Sigmoid colon (tissue), 4 donors: ENCODE results near the gene FBP1.
A peak's percentile ranks its signal among the peaks of the same experiment; 100 is the strongest.

ENCODE experiments used
- CTCF ChIP-seq, 4 experiments: fragments of 450-650 bp in 3 of 4; fragments of 200-600 bp in 1 of 4; IDR thresholded peaks; one replicate each; pipeline ENCODE4 v1.5.1; 2016 to 2019; ENCODE audit warnings: antibody characterized with exemption in 4 of 4, mild to moderate bottlenecking in 3 of 4, moderate library complexity in 2 of 4
- POLR2AphosphoS5 ChIP-seq, 4 donors: sonication (generic); formaldehyde crosslinking; IDR thresholded peaks; one replicate each; pipeline ENCODE4 v1.6.1; 2017; ENCODE audit warnings: antibody characterized with exemption in 4 of 4

- TF ChIP-seq POLR2AphosphoS5 (IDR thresholded peaks at IDR 0.05) (no peak), CTCF (IDR thresholded peaks at IDR 0.05) (peak; percentile 27 to 50 (median 42))
These were observed 35.8 kb downstream of the FBP1 start for GRCh38 chr9:94603259-94604160.
